D721Med (cell line): ENCODE results near the gene CCBE1.
A peak's percentile ranks its signal among the peaks of the same experiment; 100 is the strongest.

Experiments used
- DNase-seq: peaks from one replicate; pipeline ENCODE4 v3.0.0; 2011; ENCODE audit warnings: low spot score; ENCODE audit not compliant: insufficient read length
- FAIRE-seq: peaks from 2 replicates; lab custom pipeline; 2011; peaks lifted over from hg19 to GRCh38; lab: Jason Lieb, UNC
- CTCF ChIP-seq: IDR thresholded peaks from 2 replicates; pipeline ENCODE4 v1.5.1; 2012; ENCODE audit warnings: mild to moderate bottlenecking, control low read depth; ENCODE audit not compliant: insufficient read depth; ENCODE audit errors: missing control alignments

The CCBE1 gene

GRCh38 chr18:59569390-59569791, 127.8 kb downstream of the CCBE1 start:
- no peak for TF ChIP-seq CTCF
- FAIRE-seq (peak; percentile 97), DNase-seq (no peak)

- TF ChIP-seq CTCF = no peak
- no peak for FAIRE-seq
- no peak for DNase-seq
Observed at GRCh38 chr18:59567431-59567830, 129.8 kb downstream of the CCBE1 start.

GRCh38 chr18:59566533-59566971, 130.7 kb downstream of the CCBE1 start:
- TF ChIP-seq CTCF = no peak
- FAIRE-seq (peak; percentile 99), DNase-seq (no peak)

GRCh38 chr18:59565957-59566356, 131.3 kb downstream of the CCBE1 start:
- DNase-seq = no peak
- FAIRE-seq = no peak
- no peak for TF ChIP-seq CTCF

- DNase-seq = no peak
- TF ChIP-seq CTCF = no peak
- FAIRE-seq = no peak
Observed at GRCh38 chr18:59564561-59564960, 132.7 kb downstream of the CCBE1 start.

- DNase-seq (no peak), FAIRE-seq (no peak)
- TF ChIP-seq CTCF = no peak
Observed at GRCh38 chr18:59563176-59563785, 133.9 kb downstream of the CCBE1 start.

GRCh38 chr18:59562751-59563150, 134.5 kb downstream of the CCBE1 start:
- DNase-seq = no peak
- peak; percentile 70 for FAIRE-seq
- TF ChIP-seq CTCF = no peak
